OCI-LY3 (cell line): ENCODE measurements around the gene ACTMAP.

Source experiments
- H2AFZ ChIP-seq: fragments of 200-600, 300-600 bp; shearing (Covaris generic); 2 replicates; pipeline ENCODE4 v1.6.0; 2014; ENCODE audit warnings: antibody characterized with exemption, low read depth, low read length
- H3K27ac ChIP-seq: fragments of 200-600, 300-600 bp; sonication (generic); 2 replicates; pipeline ENCODE4 v1.5.1; 2014; ENCODE audit warnings: mild to moderate bottlenecking, low read length, moderate library complexity, mixed read lengths
- H3K27me3 ChIP-seq: fragments of 200-600, 300-600 bp; sonication (generic); 2 replicates; pipeline ENCODE4 v1.6.1; 2014; ENCODE audit warnings: low read depth, low read length, mixed read lengths
- H3K36me3 ChIP-seq: fragments of 200-600, 300-600 bp; sonication (generic); replicated peaks from 2 replicates; pipeline ENCODE3; 2014; ENCODE audit warnings: low read depth, low read length, mixed read lengths
- H3K4me1 ChIP-seq: fragments of 300-600, 200-600 bp; sonication (generic); 2 replicates; pipeline ENCODE4 v1.6.1; 2014; ENCODE audit warnings: low read length, mixed read lengths
- H3K4me2 ChIP-seq: fragments of 200-600, 300-600 bp; sonication (generic); 2 replicates; pipeline ENCODE4 v1.6.1; 2014; ENCODE audit warnings: low read length, mixed read lengths
- H3K4me3 ChIP-seq: fragments of 300-600, 200-600 bp; sonication (generic); 2 replicates; pipeline ENCODE4 v1.5.1; 2014; ENCODE audit warnings: antibody characterized with exemption, mild to moderate bottlenecking, low read length, moderate library complexity
- H3K79me2 ChIP-seq: fragments of 300-600, 200-600 bp; shearing (Covaris generic); 2 replicates; pipeline ENCODE4 v1.6.1; 2014; ENCODE audit warnings: mild to moderate bottlenecking, low read length, mixed read lengths
- H3K9ac ChIP-seq: fragments of 300-600, 200-600 bp; shearing (Covaris generic); 2 replicates; pipeline ENCODE4 v1.6.0; 2014; ENCODE audit warnings: mild to moderate bottlenecking, low read length, moderate library complexity
- H3K9me3 ChIP-seq: fragments of 200-600, 300-600 bp; shearing (Covaris generic); 2 replicates; pipeline ENCODE4 v1.6.1; 2014; ENCODE audit warnings: low read length, mixed read lengths; ENCODE audit not compliant: insufficient read depth
- H4K20me1 ChIP-seq: fragments of 200-600, 300-600 bp; sonication (generic); 2 replicates; pipeline ENCODE4 v1.6.1; 2016; ENCODE audit warnings: low read length, mixed read lengths; ENCODE audit not compliant: insufficient read depth
- EZH2phosphoT487 ChIP-seq: fragments of 200-600 bp; shearing (Covaris generic); IDR thresholded peaks from 2 replicates; pipeline ENCODE4 v1.6.1; 2018; ENCODE audit warnings: antibody characterized with exemption, mixed run types, low read depth
- TF ChIP-seq, protein P1 (sequence below): fragments of 200-600, 300-600 bp; sonication (generic); IDR thresholded peaks from 2 replicates; pipeline ENCODE4 v1.5.1; 2014; ENCODE audit warnings: antibody characterized with exemption, low read length, low read depth

Gene ACTMAP

DNA sequence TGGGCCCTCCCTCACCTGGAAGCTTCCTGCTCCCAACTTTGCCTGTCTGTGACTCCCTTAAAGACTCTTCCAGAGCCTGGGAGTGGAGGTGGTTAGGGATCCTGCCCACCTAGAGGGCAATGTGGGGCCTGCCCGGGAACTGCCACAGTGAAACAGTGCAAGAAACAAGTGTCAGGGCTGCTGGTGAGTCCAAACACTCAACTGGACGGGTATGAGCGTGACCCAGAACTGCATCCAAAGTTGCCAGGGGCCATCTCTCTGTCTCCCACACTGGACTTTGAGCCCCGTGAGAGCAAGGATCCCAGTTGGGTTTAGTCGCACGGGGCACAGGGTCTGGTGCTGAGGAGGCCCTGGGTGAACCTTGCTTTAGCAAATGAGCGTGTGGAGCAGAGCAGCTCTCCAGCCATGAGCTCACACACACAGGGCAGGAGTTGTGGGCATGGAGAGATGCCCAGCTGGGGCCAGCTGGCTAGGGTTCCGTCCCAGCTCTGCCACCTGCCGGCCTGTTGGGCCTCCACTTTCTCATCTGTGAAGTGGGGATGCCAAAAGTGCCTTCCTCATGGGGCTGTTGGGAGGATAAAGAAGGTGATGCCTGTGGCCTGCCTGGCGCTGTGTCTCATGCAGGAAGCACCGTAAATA, 57.0 kb downstream of the ACTMAP start:
- H3K9ac ChIP-seq = no peak overlapping the region
- H3K9me3 ChIP-seq = no peaks in the 10 kb centered on the region
- H4K20me1 ChIP-seq = no peaks in the 10 kb centered on the region
- H3K4me2 ChIP-seq = no peak overlapping the region
- no peaks in the 10 kb centered on the region for H3K27me3 ChIP-seq
- H3K4me1 ChIP-seq = peaks cover 15% of the 10 kb centered on the region
- H3K36me3 ChIP-seq = peaks cover 3% of the 10 kb centered on the region
- no peak overlapping the region for H3K4me3 ChIP-seq
- H2AFZ ChIP-seq = no peak overlapping the region
- no peak for TF ChIP-seq EZH2phosphoT487
- TF ChIP-seq, protein P1, sequence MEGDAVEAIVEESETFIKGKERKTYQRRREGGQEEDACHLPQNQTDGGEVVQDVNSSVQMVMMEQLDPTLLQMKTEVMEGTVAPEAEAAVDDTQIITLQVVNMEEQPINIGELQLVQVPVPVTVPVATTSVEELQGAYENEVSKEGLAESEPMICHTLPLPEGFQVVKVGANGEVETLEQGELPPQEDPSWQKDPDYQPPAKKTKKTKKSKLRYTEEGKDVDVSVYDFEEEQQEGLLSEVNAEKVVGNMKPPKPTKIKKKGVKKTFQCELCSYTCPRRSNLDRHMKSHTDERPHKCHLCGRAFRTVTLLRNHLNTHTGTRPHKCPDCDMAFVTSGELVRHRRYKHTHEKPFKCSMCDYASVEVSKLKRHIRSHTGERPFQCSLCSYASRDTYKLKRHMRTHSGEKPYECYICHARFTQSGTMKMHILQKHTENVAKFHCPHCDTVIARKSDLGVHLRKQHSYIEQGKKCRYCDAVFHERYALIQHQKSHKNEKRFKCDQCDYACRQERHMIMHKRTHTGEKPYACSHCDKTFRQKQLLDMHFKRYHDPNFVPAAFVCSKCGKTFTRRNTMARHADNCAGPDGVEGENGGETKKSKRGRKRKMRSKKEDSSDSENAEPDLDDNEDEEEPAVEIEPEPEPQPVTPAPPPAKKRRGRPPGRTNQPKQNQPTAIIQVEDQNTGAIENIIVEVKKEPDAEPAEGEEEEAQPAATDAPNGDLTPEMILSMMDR = no peak
- H3K27ac ChIP-seq = no peak overlapping the region
- no peaks in the 10 kb centered on the region for H3K79me2 ChIP-seq

DNA sequence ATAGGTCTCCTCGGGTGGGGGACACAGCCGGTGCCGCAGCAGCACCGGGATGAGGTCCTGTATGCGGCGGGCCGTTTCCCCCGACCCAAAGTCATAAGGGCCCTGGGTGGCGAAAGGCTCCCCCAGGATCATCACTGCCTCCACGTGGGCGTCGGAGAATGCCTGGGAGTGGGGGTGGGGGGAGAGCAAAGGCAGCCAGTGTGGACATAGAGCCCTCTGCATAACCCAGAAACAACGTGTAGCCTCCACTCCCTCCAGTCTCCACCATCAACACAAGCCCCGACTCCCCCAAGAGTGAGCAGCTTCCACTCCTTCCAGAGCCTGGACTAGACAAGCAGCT, 58.1 kb downstream of the ACTMAP start:
- H3K36me3 ChIP-seq = peaks cover 3% of the 10 kb centered on the region
- TF ChIP-seq EZH2phosphoT487 = no peak
- TF ChIP-seq, protein P1 = no peak
- no peaks in the 10 kb centered on the region for H3K79me2 ChIP-seq
- H3K4me2 ChIP-seq = no peak overlapping the region
- no peaks in the 10 kb centered on the region for H3K9me3 ChIP-seq
- no peak overlapping the region for H3K9ac ChIP-seq
- no peak overlapping the region for H3K27ac ChIP-seq
- no peaks in the 10 kb centered on the region for H3K27me3 ChIP-seq
- H3K4me1 ChIP-seq = peaks cover 15% of the 10 kb centered on the region
- no peak overlapping the region for H2AFZ ChIP-seq
- H3K4me3 ChIP-seq = no peak overlapping the region
- H4K20me1 ChIP-seq = no peaks in the 10 kb centered on the region

DNA sequence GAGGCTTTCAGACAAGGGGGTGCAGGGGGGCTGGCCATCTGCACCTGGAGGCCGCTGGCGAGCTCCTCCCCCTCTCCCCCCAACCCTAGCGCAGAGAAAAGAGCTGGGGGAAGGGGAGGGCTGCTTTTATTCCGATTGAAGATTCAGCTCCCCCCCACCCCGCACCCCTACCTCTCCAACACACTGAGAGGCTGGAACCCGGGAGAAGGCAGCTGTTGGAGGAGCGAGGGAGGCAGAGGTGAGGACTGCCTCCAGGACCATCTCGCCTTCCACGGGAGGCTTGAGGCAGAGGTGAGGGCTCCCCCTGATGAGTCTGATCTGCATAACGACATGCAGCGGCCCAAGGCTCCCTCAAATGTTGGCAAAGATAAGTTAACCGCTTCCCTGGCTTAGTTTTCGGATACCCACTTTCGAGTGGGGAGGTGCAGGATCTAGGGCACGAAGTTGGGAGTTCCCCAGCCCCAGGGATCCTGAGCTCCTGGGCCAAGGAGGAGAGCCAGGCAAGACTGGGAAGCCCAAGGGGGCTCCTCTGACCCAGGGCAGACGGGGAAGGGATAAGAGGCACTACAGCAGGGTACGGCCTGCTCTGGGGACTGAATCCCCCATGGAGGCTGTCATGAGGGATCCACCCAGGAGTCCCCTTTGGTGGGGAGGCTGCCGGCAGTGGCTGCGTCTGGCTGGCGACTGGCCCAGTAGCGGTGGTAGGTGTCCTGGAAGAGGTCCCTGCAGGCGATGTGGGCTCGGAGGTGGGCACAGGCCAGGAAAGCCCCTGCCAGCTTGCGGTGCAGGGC, 58.7 kb downstream of the ACTMAP start:
- no peak overlapping the region for H2AFZ ChIP-seq
- H3K27ac ChIP-seq = no peak overlapping the region
- H3K9ac ChIP-seq = peak overlapping the region; percentile 77

More for the DNA sequence above, 58.7 kb downstream of the ACTMAP start:
- H3K27me3 ChIP-seq = no peaks in the 10 kb centered on the region
- TF ChIP-seq, protein P1 = no peak
- TF ChIP-seq EZH2phosphoT487 = no peak
- H4K20me1 ChIP-seq = no peaks in the 10 kb centered on the region
- H3K4me1 ChIP-seq = peaks cover 15% of the 10 kb centered on the region
- no peaks in the 10 kb centered on the region for H3K79me2 ChIP-seq
- H3K4me3 ChIP-seq = peak overlapping the region; percentile 89
- H3K9me3 ChIP-seq = no peaks in the 10 kb centered on the region
- H3K36me3 ChIP-seq = no peaks in the 10 kb centered on the region
- H3K4me2 ChIP-seq = peak overlapping the region; percentile 98
